Anterior cingulate cortex (tissue), 58 donors: ENCODE data around the gene HLA-DPA1.

ENCODE experiments used
- DNase-seq, 58 donors: peaks; one replicate each; lab custom pipeline; 2025; lab: John Stamatoyannopoulos, UW

The HLA-DPA1 gene

DNA sequence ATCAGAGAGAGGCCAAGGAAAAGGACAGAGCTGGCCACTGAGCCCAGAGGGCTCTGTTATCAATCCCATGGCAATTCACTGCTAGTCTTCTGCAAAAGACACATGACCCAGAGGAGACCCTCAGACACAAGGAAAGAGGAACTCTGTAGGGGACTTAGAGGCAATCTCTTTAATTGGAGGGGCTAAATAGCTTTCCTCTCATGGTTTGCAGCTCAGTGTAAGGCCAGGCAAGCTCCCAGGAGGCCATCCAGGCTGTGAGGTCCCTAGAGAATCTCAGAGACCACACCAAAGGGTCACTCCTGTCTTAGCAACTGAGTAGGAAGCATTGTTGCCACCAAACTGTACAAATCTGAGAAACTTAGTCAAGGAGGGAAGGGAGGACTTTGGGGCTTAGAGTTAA, 54.1 kb downstream of the HLA-DPA1 start:
- no peak for DNase-seq

DNA sequence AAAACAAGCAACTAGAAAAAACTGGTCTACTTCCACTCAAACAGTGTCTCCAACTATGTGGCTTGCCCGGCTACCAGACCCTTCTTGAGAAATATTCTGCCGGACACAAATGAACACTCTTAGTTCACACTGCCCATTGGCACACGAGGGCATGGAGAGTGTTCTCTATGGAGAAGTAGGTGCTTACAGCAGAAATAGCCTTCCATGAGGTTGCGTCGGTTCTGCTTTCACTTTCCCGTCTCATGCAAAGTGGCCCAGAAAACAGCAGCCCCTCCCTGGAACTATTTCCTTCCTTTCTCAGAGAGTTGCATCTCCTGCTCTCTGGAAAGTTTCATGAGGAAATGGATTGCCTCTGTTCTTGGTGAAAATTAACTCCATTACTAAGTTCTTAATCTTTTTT, 54.5 kb downstream of the HLA-DPA1 start:
- DNase-seq = peak in 25 of 58 donors; percentile 16 to 69 (median 34)

DNA sequence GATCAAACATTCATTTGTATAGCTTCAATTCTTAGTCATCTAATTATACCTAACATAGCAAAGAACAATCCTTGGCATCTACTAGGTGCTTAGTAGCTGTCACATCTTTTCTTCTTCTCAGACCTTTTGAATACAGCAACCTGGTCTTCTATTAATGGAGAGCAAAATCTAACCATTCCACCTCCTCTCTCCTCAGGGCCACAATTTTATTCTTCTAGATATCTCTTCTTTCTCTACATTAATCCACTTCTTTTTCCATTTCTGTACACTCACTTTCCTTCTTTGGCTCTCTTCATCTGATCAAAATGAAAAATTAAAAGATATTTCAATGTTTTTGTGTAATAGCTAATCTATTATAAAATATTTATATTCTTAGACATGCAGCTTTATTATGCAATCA, 55.0 kb downstream of the HLA-DPA1 start:
- DNase-seq = no peak

DNA sequence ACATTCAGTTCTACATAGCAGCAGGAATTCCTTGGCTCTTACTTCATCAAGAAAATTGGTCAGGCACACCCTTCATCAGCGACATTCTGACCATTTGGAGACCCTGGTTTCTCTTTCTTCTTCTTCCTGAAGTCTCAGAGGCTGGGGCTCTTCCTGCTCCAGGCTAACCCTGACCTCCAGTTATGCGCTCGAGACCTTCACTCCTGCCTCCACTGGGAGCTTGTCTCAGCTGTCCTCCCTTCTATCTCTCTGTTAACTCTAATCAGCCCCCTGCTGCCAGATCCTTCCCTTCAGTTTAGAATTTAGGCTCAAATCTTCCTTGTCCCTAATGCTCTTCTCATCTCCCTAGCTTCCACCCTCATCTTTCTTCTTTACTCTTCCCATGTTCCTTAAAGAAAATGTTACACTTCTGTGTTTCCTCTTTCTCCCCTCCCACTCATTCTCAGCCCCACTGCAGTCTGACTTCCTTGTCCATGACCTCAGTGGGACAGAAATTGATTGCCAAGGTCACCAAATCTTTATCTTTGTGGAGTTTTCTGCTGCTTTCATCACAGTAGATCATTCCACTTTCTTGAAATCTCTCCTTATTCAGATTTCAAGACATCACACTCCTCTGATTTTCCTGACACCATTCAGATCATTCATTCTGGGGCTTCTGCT, 55.6 kb downstream of the HLA-DPA1 start:
- no peak for DNase-seq

DNA sequence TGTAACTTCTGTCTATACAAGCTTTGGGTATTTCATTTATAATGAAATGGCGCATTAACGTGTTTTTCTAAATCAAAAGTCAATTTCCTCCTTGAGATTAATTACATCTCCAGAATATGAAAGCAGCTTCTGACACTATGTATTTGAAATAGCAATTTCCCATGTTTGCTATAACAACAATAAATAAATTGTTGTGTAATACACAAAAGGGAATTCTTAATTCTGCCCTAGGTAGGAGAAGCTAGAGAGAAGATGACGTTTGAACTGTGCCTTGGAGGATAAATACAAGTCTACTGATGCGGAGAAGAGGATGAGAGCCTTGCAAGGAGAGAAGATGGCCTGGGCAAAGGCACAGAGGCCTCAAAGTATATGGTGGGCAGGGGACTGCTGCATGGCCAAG, 56.4 kb downstream of the HLA-DPA1 start:
- no peak for DNase-seq

DNA sequence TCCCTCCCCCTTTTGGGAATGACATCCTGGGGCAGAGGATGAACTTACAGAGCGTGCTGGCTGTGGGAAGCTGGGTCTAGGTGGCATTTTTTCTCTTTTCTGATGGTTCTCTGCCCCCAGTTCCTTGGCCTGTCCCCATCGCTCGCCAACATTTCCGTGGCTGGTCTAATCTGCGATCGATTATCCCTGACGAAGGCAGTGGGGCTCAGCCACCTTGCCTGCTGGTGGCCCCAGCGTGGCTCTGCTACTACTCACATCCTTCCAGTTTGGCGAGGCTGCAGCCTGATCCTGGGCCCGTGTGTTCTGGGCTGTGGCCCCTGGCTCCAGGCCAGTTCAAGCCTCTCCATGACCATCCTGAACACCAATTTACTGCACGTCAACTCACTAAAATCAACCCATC, 57.7 kb downstream of the HLA-DPA1 start:
- DNase-seq = no peak

DNA sequence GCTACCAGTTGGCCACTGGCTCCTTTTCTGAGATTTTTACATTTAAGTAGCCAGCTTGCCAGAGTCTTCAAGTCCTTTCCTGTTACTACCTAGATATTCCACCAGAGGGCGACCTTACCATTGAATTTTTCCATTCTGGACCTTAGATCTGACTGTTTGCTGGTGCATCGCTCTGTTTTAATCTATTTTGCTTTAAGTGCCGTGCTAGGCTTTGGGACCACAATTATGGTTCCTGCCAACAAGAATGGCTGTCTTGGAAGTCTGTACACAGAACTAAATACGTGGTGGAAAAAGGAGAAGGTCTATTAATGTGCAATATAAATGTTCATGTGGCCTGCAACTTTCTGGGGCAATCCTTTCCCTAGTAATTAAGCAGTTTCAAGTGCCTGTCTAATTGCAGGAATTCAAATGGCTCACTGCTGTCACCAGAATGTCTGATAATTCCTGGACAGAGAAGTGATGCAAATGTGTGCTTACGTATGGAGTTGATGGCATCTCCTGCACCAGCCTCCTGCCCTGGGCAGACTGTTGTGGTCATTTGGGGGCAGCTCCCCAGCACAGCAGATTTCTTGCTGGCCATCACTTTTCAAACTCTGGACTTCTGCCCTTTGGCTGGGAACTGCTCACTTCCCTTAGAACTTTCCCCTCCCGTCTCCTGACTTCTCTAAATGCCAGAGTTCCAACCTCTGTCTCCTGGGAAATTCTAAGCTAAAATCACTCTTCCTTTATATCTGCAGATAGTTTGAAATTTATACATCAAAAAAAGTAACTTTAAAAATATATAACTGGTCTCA, 58.4 kb downstream of the HLA-DPA1 start:
- peak in 21 of 58 donors; percentile 5 to 81 (median 24) for DNase-seq
